HL-60 (cell line): Measurements from ENCODE around the gene SGMS1.

Source experiments
- GABPA ChIP-seq: IDR thresholded peaks from 2 replicates; pipeline ENCODE4 v1.6.1; 2012; ENCODE audit warnings: low read depth
- POLR2AphosphoS5 ChIP-seq: IDR thresholded peaks from 2 replicates; pipeline ENCODE4 v1.6.1; 2012; ENCODE audit warnings: low read depth
- SPI1 ChIP-seq: IDR thresholded peaks from 2 replicates; pipeline ENCODE4 v1.6.1; 2012; ENCODE audit warnings: low read depth, mild to moderate bottlenecking, borderline replicate concordance

DNA sequence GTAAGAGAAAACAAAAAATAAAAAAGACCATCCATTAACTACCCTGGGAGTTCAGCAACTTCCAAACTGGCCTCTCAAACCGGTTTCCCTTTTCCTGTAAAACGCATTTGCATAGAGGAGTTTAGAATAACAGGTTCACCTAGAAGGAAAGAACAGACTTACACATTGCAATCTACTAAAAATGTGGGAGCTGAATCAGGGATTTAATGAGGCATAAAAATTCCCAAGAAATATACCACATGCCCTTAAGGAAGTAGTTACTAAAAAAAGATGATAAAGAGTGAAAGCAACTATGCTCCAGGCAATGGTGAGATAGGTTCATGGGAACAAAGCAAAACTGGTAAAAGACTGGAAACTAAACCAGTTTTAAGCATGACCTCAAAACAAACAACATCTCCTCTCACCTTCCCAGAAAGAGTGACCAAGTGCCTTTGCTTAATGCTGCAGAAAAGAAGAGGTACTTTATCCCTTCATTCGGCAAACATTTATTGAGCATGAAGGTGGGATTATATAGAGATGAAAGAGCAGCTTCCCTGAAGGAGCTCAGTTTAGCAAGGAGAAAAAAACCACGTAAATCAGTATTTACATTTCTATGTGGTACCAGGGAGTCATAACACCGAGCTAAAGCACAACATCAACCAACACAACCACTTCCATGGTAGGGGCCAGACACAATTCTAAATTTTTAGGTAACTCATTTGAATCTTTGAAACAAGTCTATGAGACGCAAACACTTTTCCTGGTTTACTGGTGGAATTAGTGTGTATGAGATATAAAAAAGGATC is 152.8 kb downstream of the SGMS1 start:
- TF ChIP-seq POLR2AphosphoS5 = no peak
- TF ChIP-seq SPI1 = no peak
- TF ChIP-seq GABPA = no peak
